GM23248 (cell line): ENCODE data around the gene WAPL. TPM values are rescaled to one million over a fixed set of nuclear protein-coding genes. Genes with fewer than 3 reads are reported as not detected.

Experiments used
- DNase-seq: peaks from one replicate; pipeline ENCODE4 v3.0.0-alpha.2; 2015
- H2AFZ ChIP-seq: fragments of 200-600 bp; sonication (generic); 2 replicates; pipeline ENCODE4 v1.6.1; 2016; ENCODE audit warnings: antibody characterized with exemption
- H3F3A ChIP-seq: fragments of 200-600 bp; sonication (generic); 2 replicates; pipeline ENCODE4 v1.6.1; 2016; ENCODE audit warnings: mild to moderate bottlenecking, antibody characterized with exemption, mixed run types; ENCODE audit not compliant: insufficient read depth
- H3K27ac ChIP-seq: fragments of 200-600 bp; sonication (generic); 2 replicates; pipeline ENCODE4 v1.5.1; 2016; ENCODE audit warnings: mild to moderate bottlenecking
- H3K27me3 ChIP-seq: fragments of 200-600 bp; sonication (generic); replicated peaks from 2 replicates; pipeline ENCODE4 v1.6.1; 2016; ENCODE audit warnings: mild to moderate bottlenecking; ENCODE audit not compliant: insufficient read depth
- H3K36me3 ChIP-seq: fragments of 200-600 bp; sonication (generic); 2 replicates; pipeline ENCODE4 v1.6.1; 2016; ENCODE audit warnings: low read depth, mild to moderate bottlenecking
- H3K4me1 ChIP-seq: fragments of 200-600 bp; sonication (generic); 2 replicates; pipeline ENCODE4 v1.6.1; 2016; ENCODE audit warnings: mild to moderate bottlenecking; ENCODE audit not compliant: insufficient read depth
- H3K4me2 ChIP-seq: fragments of 200-600 bp; sonication (generic); one replicate; pipeline ENCODE4 v1.6.1; 2016; ENCODE audit warnings: mild to moderate bottlenecking; ENCODE audit not compliant: unreplicated experiment
- H3K4me3 ChIP-seq: fragments of 200-600 bp; sonication (generic); 2 replicates; pipeline ENCODE4 v1.5.1; 2016; ENCODE audit warnings: mild to moderate bottlenecking
- H3K79me2 ChIP-seq: fragments of 200-600 bp; sonication (generic); 2 replicates; pipeline ENCODE4 v1.6.1; 2016; ENCODE audit warnings: mild to moderate bottlenecking; ENCODE audit not compliant: insufficient read depth
- H3K9ac ChIP-seq: fragments of 200-600 bp; sonication (generic); 2 replicates; pipeline ENCODE4 v1.6.1; 2016; ENCODE audit warnings: mild to moderate bottlenecking
- H3K9me2 ChIP-seq: fragments of 200-600 bp; sonication (generic); 2 replicates; pipeline ENCODE4 v1.6.1; 2016; ENCODE audit warnings: mixed run types, mild to moderate bottlenecking, moderate library complexity; ENCODE audit not compliant: insufficient read depth
- H3K9me3 ChIP-seq: fragments of 200-600 bp; sonication (generic); one replicate; pipeline ENCODE4 v1.6.1; 2017; ENCODE audit warnings: low read depth
- H4K20me1 ChIP-seq: fragments of 200-600 bp; sonication (generic); 2 replicates; pipeline ENCODE4 v1.6.0; 2016; ENCODE audit not compliant: insufficient read depth
- EZH2 ChIP-seq: fragments of 200-600 bp; sonication (generic); IDR thresholded peaks from 2 replicates; pipeline ENCODE4 v1.6.1; 2018; ENCODE audit warnings: antibody characterized with exemption, mild to moderate bottlenecking; ENCODE audit not compliant: insufficient read depth, poor library complexity, severe bottlenecking
- EZH2phosphoT487 ChIP-seq: fragments of 200-600 bp; sonication (generic); IDR thresholded peaks from 2 replicates; pipeline ENCODE4 v1.6.1; 2018; ENCODE audit warnings: antibody characterized with exemption, moderate library complexity, mild to moderate bottlenecking, low read depth; ENCODE audit not compliant: insufficient read depth
- WGBS, 2 experiments: methylation state at CpG; one replicate each; pipeline ENCODE4 v1.1.6; 2015 to 2017; ENCODE audit warnings: low lambda C conversion rate in 2 of 2, low coverage in 1 of 2; ENCODE audit errors: missing lambda C conversion rate in 2 of 2; 5-methylcytosine and 5-hydroxymethylcytosine counted together
- in situ Hi-C: fragments of 300-500 bp; cut with MboI; formaldehyde crosslinking; loops from 2 replicates; pipeline ENCODE4 v1.15.0; 2020
- polyA plus RNA-seq: library from polyadenylated mRNA; unstranded; fragments of >200 nt; fragmentation: Nextera tagmentation; extraction: Ambion mirVana; gene quantifications from 2 replicates; pipeline ENCODE4 v1.2.1, GENCODE V29; 2016
- total RNA-seq: library from RNA; depleted of rRNA; stranded (reverse); fragments of >200 nt; shearing (Covaris generic); gene quantifications from 2 replicates; pipeline ENCODE4 v1.2.3, GENCODE V29; 2014

Gene WAPL
- total and polyA plus RNA-seq, 2 experiments from 2014 or later = 17.1 to 28.3 TPM

GRCh38 chr10:86436963-86437362 is 84.6 kb downstream of the WAPL start:
- Histone ChIP-seq H3F3A (peaks cover 46% of the 10 kb centered on the region; the same call in 1 of the 2 replicates), H3K27me3 (no peaks in the 10 kb centered on the region), H3K9ac (no peak overlapping the region), H3K9me3 (no peaks in the 10 kb centered on the region), H2AFZ (no peak overlapping the region), H4K20me1 (peaks cover 6% of the 10 kb centered on the region; the same call in 1 of the 2 replicates), H3K36me3 (peaks cover 45% of the 10 kb centered on the region), H3K4me1 (peaks cover 14% of the 10 kb centered on the region), H3K9me2 (no peaks in the 10 kb centered on the region), H3K27ac (no peak overlapping the region), H3K79me2 (peaks cover 11% of the 10 kb centered on the region), H3K4me3 (no peak overlapping the region), H3K4me2 (no peak overlapping the region)
- TF ChIP-seq EZH2 = no peak
- in situ Hi-C loops = no loop called here
- 71 to 76% methylated on average over 2 of the region's 2 CpGs for WGBS, 2 experiments
- DNase-seq = no peak

- in situ Hi-C loops = no loop called here
- no peak overlapping the region for H2AFZ ChIP-seq
- H3K4me2 ChIP-seq = no peak overlapping the region
- peaks cover 35% of the 10 kb centered on the region for H3K36me3 ChIP-seq
- H3K27me3 ChIP-seq = no peaks in the 10 kb centered on the region
- 100% methylated on average over 1 of the region's 1 CpG for WGBS, 2 experiments
- H4K20me1 ChIP-seq = peaks cover 6% of the 10 kb centered on the region; the same call in 1 of the 2 replicates
- H3K9ac ChIP-seq = no peak overlapping the region
- no peak overlapping the region for H3K27ac ChIP-seq
- H3K4me3 ChIP-seq = no peak overlapping the region
- no peak for DNase-seq
- peaks cover 6% of the 10 kb centered on the region for H3K4me1 ChIP-seq
- no peaks in the 10 kb centered on the region for H3K9me2 ChIP-seq
- H3K79me2 ChIP-seq = no peaks in the 10 kb centered on the region
- TF ChIP-seq EZH2 = no peak
- TF ChIP-seq EZH2phosphoT487 = no peak
- H3F3A ChIP-seq = peaks cover 30% of the 10 kb centered on the region; the same call in 1 of the 2 replicates
- H3K9me3 ChIP-seq = no peaks in the 10 kb centered on the region
Observed at GRCh38 chr10:86434656-86435055, 86.9 kb downstream of the WAPL start.

GRCh38 chr10:86423739-86424138 is 97.9 kb downstream of the WAPL start:
- H3K27ac ChIP-seq = no peak overlapping the region
- no peak overlapping the region for H3K9ac ChIP-seq
- H4K20me1 ChIP-seq = no peaks in the 10 kb centered on the region
- no peaks in the 10 kb centered on the region for H3K4me1 ChIP-seq
- H3K27me3 ChIP-seq = 0 out of 2 replicates have a peak, but pooled peaks cover 3% of the 10 kb centered on the region
- H3K79me2 ChIP-seq = no peaks in the 10 kb centered on the region
- no peaks in the 10 kb centered on the region for H3K9me3 ChIP-seq
- H3F3A ChIP-seq = no peaks in the 10 kb centered on the region
- no peak overlapping the region for H3K4me2 ChIP-seq
- H2AFZ ChIP-seq = no peak overlapping the region
- in situ Hi-C loops = no loop called here
- 53 to 56% methylated on average over 5 of the region's 5 CpGs for WGBS, 2 experiments
- TF ChIP-seq EZH2phosphoT487 (no peak), EZH2 (no peak)
- H3K4me3 ChIP-seq = no peak overlapping the region
- no peak for DNase-seq
- H3K9me2 ChIP-seq = no peaks in the 10 kb centered on the region
- no peaks in the 10 kb centered on the region for H3K36me3 ChIP-seq

GRCh38 chr10:86419101-86419500 is 102.5 kb downstream of the WAPL start:
- WGBS, 2 experiments = 56 to 66% methylated on average over 2 of the region's 2 CpGs

GRCh38 chr10:86415583-86415982 is 106.0 kb downstream of the WAPL start:
- no peaks in the 10 kb centered on the region for H3K9me3 ChIP-seq
- DNase-seq = no peak
- no peaks in the 10 kb centered on the region for H3K36me3 ChIP-seq
- no peak overlapping the region for H3K27ac ChIP-seq
- no peaks in the 10 kb centered on the region for H3K27me3 ChIP-seq
- H3F3A ChIP-seq = peaks cover 24% of the 10 kb centered on the region
- TF ChIP-seq EZH2 (no peak), EZH2phosphoT487 (no peak)
- 68 to 69% methylated on average over 5 of the region's 5 CpGs for WGBS, 2 experiments
- H3K9me2 ChIP-seq = no peaks in the 10 kb centered on the region
- H2AFZ ChIP-seq = no peak overlapping the region
- H3K4me2 ChIP-seq = no peak overlapping the region
- H3K4me1 ChIP-seq = peaks cover 29% of the 10 kb centered on the region
- no peak overlapping the region for H3K4me3 ChIP-seq
- H3K79me2 ChIP-seq = no peaks in the 10 kb centered on the region
- no peak overlapping the region for H3K9ac ChIP-seq
- in situ Hi-C loops = no loop called here
- no peaks in the 10 kb centered on the region for H4K20me1 ChIP-seq

More at GRCh38 chr10:86419101-86419500, 102.5 kb downstream of the WAPL start:
- H3K9ac ChIP-seq = no peak overlapping the region
- in situ Hi-C loops = no loop called here
- no peaks in the 10 kb centered on the region for H3K9me2 ChIP-seq
- H2AFZ ChIP-seq = no peak overlapping the region
- no peaks in the 10 kb centered on the region for H3K4me1 ChIP-seq
- H3K27ac ChIP-seq = no peak overlapping the region
- no peak overlapping the region for H3K4me3 ChIP-seq
- H3K27me3 ChIP-seq = 0 out of 2 replicates have a peak, but pooled peaks cover 3% of the 10 kb centered on the region
- H3K4me2 ChIP-seq = no peak overlapping the region
- H3K36me3 ChIP-seq = no peaks in the 10 kb centered on the region
- H3K9me3 ChIP-seq = no peaks in the 10 kb centered on the region
- no peaks in the 10 kb centered on the region for H3F3A ChIP-seq
- no peaks in the 10 kb centered on the region for H4K20me1 ChIP-seq
- TF ChIP-seq EZH2phosphoT487 = no peak
- TF ChIP-seq EZH2 = no peak
- no peak for DNase-seq
- no peaks in the 10 kb centered on the region for H3K79me2 ChIP-seq
